G401 (cell line): ENCODE data around the gene NCAM1. TPM values are rescaled to one million over a fixed set of nuclear protein-coding genes. Genes with fewer than 3 reads are reported as not detected.
"Not testable (repeated sequence)": the region's sequence is repeated elsewhere in the genome, so short reads cannot be mapped to it uniquely, and the experiment has no call there.

Experiments used
- DNase-seq: peaks from one replicate; pipeline ENCODE4 v3.0.0-alpha.2; 2015; ENCODE audit warnings: low spot score
- in situ Hi-C: cut with HindIII; loops from 2 replicates; pipeline ENCODE4 v1.10.0; 2016; ENCODE audit warnings: low sequenced_read_pairs, mixed read lengths
- total RNA-seq: library from RNA; depleted of rRNA; stranded (reverse); fragments of >200 nt; shearing (Covaris generic); gene quantifications from 2 replicates; pipeline ENCODE4 v1.2.3, GENCODE V29; 2014

NCAM1 gene
- total RNA-seq, 1 experiment from 2014 or later = not detected

DNA sequence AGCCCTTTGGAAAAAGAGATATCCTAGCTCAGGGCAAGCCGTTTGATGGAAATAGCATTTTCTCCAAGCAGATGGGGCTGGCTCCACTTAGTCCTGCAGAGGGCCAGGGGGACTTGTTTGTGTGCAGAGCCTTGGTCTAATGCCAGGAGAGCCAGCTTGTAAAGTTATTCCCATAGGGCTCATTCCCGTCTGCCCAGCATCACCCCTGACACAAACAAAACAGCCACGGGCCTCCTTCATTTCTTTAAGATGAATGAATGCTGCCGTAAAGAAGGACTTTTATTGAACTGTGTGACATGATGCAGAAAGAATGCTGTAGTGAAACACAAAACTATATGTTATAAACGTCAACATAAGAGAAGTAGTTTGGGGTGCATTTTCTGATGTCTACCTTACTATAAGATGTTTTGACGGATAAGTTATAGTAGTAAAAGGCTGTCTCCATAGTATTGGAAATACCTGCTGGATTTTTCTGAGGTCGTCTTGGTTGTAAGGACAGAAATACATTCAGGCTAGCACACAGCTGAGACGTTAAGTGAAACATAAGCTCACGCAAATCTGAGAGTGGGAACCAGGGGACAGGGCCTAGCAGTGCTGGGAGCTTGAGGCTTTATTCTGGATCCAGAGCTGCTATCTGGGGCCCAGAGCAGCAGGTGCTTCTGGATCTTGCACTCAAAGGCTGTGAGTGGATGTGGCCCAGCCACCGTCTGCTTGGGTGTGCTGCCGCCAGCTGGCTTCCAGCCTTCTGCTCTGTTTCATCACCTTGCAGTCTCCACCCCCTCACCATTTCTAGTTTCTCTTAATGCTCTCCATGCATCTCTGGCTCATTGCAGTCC, 53.3 kb downstream of the NCAM1 start:
- peak; percentile 91 for DNase-seq
- in situ Hi-C loops = no loop called here

DNA sequence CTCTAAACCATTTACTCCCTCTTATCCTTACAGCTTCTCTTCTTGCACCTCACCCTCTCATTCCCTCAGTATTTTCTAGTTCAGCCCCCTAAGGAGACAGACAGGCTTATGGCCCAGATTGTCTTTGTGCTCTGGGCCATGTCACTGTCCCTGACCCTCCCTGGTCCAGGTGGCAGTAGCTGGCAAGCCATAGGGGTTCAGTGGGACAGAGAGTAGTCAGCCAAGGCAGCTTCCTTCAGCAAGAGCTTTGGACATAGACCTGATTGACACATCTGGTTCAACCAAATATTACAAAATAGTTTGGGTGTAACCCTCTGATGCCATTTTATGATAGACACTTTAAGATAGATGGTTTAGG, 53.9 kb downstream of the NCAM1 start:
- DNase-seq = no peak
- in situ Hi-C loops = no loop called here

DNA sequence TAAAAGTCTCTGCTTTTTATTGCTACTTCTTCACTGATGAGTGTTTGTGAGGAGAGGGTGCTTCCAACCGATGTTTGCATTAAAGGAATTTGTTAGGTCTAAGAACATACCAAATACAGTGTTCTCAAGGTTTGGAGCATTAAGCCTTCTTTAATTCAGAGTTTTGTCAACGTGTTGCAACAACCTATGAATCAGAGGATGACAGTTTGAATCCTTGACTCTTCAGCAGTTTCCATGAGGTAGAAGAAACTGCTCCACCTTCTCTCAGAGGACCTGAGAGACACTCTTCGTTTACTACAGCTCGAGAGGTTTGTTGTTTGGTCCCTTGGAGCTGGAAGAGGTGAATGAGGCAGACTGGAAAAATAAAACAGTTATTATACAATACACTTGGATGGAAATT, 55.7 kb downstream of the NCAM1 start:
- in situ Hi-C loops = no loop called here
- DNase-seq = no peak

DNA sequence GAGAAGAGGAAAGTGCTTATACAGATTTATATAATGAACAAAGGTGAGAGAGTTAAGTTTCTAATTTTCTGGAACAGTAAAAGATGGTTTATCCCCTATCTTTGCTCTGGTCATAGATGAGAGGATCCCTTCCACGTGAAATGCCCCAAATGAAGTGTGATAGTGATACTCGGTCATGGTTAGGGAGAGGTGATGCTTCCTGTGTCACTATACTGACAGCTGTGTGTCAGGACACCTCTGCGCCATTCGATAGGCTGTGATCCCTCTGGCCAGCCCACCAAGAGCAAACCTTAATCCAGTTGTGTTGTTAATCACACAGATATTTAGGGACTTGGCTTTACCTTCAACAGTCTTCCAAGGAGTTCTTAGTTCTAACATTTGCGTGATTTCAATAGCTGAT, 57.7 kb downstream of the NCAM1 start:
- no peak for DNase-seq
- in situ Hi-C loops = no loop called here

DNA sequence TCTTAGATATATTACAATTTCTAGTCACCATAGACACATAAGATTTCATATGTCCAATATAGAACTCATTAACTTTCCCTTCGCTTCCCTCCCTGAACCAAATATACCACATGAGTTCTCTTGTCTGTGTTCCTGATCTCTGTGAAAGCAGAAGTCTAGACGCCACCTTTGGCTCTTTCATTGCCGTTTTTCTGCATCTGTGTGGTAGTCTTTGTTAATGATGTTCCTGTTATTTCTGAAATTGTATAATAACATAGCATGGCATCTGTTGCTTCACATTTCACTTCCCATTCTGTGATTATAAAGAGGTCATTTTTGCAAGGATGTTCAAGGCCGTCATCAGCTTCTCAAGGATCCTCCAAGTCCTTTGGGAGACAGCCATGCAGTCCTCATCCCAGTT, 58.5 kb downstream of the NCAM1 start:
- in situ Hi-C loops = no loop called here
- no peak for DNase-seq

- DNase-seq = no peak
- in situ Hi-C loops = no loop called here
Observed at GRCh38 chr11:113021111-113021510, 59.9 kb downstream of the NCAM1 start.

DNA sequence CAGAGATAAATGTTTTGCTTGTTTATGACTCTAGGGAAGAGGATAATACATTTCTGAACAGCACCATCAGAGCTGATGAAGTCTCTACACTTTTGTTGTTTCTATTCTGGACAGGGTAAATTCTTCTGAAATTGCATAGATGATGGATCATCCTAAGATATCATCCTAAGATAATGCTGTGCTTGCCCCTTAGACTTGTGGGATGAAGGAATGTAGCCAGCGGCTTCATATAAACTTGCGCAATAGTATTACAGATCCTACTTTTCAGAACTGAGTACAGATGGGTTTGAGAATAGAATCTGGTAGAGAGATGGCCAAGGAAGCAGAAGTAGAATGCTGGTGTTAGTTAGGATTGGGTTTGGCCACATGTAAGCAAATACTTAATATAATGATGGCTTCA, 61.0 kb downstream of the NCAM1 start:
- in situ Hi-C loops = no loop called here
- no peak for DNase-seq

- in situ Hi-C loops = no loop called here
- peak; percentile 36 for DNase-seq
Observed at GRCh38 chr11:113023228-113023627, 62.0 kb downstream of the NCAM1 start.

DNA sequence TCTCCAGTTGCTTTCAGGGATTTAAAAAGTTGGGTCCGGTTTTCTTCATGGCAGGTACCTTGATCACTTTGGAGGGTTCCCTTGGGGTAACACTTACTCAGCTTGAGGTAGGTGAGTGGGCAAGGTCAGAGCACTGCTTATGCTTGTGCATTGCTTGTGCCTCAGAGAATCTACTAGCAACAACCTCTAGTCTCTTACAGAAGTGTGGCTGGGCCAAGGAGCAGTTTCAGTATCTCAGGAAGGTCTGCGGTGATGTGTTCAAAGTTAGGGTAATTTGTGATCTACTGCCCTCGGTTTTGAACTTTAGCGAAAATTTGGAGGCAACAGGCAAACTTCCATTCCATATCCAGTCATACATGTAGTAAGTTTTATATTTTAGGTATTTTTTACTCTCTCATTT, 62.8 kb downstream of the NCAM1 start:
- in situ Hi-C loops = no loop called here
- no peak for DNase-seq

GRCh38 chr11:113026778-113027177, 65.6 kb downstream of the NCAM1 start:
- in situ Hi-C loops = no loop called here

GRCh38 chr11:113034576-113034975, 73.4 kb downstream of the NCAM1 start:
- in situ Hi-C loops = no loop called here
- no peak for DNase-seq

More at GRCh38 chr11:113026778-113027177, 65.6 kb downstream of the NCAM1 start:
- DNase-seq = no peak

- in situ Hi-C loops = no loop called here
Observed at GRCh38 chr11:113035708-113036107, 74.5 kb downstream of the NCAM1 start.

DNA sequence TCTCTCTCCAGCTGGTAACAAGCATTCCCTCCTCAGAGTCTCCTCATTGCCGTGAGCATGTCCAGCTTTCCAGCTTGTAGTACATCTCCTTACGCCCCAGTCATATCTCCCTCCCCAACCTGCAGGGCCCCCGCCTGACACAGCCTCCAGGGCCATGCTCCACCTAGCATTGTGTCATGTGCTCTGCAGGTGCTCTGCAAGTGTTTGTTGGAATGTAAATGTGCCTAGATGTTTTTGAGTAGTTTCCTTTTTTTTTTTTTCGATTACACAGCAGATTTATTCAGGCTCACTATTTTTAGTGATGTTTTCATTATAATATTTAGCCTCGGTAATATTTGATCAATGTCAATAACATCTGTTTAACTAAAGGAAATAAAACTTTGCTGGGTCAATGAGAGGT, 82.5 kb downstream of the NCAM1 start:
- no peak for DNase-seq
- in situ Hi-C loops = no loop called here

More at GRCh38 chr11:113035708-113036107, 74.5 kb downstream of the NCAM1 start:
- no peak for DNase-seq

DNA sequence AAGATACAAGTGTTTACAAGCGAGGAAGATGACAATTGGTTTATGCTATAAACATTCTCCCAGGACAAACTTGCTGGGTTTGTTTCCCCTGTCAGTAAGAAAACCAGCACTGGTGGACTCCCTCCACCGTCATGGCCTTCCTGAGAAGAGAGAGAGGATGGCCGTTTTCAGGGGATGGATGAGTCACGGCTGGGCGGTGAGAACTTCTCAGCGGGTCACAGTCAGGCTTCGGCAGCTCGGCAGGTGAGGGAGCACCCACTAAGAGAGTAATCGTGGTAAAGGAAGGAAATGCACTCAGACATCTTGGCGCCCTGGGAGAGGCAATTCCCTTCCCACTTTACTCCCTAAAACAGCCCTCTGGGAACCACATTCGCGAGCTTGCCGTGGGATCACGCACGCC, 83.9 kb downstream of the NCAM1 start:
- no peak for DNase-seq
- in situ Hi-C loops = no loop called here

GRCh38 chr11:113046866-113047265, 85.6 kb downstream of the NCAM1 start:
- no peak for DNase-seq
- in situ Hi-C loops = no loop called here

GRCh38 chr11:113048820-113049768, 87.9 kb downstream of the NCAM1 start:
- in situ Hi-C loops = no loop called here
- no peak for DNase-seq

- DNase-seq, in situ Hi-C loops: not testable (repeated sequence)
Observed at GRCh38 chr11:113053042-113053441, 91.8 kb downstream of the NCAM1 start.

DNA sequence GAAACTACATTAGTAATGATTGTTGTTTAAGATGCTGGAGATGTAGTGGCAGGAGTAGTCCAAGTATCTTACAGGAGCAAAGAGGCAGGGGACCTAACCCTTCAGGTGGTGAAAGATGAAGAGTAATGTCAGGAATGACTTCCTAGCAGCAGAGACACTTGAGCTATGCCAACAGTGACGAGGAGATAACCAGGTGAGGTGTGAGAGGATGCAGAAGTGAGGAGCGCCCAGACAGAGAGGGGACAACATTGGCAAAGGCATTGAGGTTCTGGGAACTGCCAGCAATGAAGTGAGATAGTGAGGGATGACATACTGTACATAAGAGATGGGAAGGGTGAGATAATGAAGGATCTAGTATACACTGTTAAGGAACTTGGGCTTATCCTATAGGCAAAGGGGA, 95.8 kb downstream of the NCAM1 start:
- in situ Hi-C loops = no loop called here
- DNase-seq = no peak

DNA sequence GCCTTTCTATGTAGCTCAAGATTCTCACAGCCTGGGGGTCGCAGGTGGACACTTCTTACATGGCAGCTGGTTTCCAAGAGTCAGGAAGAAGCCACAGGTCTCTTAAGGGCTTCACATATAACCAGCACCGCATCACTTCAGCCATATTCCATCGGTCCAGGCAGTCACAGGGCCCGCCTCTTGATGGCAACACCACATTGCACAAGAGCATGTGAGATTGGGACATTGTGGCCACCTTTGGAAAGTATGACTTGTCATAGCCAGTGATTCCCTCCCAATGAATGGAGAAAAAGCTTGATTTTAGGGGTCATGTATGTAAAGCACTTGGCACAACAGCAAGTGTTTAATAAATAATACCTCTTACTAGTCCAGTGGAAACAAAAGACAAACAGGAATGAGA, 98.3 kb downstream of the NCAM1 start:
- no peak for DNase-seq
- in situ Hi-C loops = no loop called here

DNA sequence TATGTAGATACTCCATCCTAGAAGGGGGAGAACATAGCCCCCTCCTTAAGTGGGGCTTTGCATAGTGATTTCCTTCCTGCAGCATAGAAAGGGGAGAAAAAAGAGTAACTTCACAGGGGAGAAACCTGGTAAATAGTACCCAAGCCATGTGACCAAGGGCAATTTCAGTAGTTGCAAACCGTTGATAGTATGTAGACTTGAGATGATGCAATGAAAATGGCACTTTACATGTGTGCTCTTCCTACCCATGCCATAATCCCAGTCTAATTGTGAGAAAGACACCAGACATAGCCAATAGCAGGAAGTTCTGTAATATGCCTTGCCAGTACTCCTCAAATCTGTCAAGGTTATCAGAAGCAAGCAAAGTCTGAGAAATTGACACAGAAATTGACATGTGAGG, 104.1 kb downstream of the NCAM1 start:
- DNase-seq = no peak
- in situ Hi-C loops = no loop called here
